ENCODE measurements around the gene KDM4C.
A peak's percentile ranks its signal among the peaks of the same experiment; 100 is the strongest.

The KDM4C gene

DNA sequence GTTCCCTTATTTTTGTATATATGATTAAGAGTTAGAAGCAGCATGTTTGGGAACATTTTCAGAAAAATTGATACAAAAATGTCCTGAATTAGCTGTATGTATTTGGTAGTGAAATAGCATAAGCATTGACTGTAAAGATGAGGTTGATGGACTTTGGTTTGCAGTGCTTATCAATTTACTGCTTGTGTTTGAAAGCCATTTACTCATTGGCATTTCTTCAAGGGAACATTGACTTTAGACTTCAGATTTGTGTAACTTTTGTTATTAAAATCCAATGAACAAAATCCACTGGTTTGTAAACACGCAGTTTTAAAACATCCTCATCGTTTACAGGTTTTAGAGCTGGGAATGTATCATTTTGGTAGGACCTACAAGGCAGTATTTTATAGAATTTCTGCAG lies 61.3 kb downstream of the KDM4C start:
- no peak for DNase-seq (ENCODE audit: extremely low read depth, low read depth)
- no peak overlapping the region for H3K4me3 ChIP-seq (replicated peaks; ENCODE audit: low read depth, low read length)
- TF ChIP-seq, protein P1, sequence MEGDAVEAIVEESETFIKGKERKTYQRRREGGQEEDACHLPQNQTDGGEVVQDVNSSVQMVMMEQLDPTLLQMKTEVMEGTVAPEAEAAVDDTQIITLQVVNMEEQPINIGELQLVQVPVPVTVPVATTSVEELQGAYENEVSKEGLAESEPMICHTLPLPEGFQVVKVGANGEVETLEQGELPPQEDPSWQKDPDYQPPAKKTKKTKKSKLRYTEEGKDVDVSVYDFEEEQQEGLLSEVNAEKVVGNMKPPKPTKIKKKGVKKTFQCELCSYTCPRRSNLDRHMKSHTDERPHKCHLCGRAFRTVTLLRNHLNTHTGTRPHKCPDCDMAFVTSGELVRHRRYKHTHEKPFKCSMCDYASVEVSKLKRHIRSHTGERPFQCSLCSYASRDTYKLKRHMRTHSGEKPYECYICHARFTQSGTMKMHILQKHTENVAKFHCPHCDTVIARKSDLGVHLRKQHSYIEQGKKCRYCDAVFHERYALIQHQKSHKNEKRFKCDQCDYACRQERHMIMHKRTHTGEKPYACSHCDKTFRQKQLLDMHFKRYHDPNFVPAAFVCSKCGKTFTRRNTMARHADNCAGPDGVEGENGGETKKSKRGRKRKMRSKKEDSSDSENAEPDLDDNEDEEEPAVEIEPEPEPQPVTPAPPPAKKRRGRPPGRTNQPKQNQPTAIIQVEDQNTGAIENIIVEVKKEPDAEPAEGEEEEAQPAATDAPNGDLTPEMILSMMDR (IDR thresholded peaks at IDR 0.05; ENCODE audit: low read depth, low read length, missing control alignments): no peak

DNA sequence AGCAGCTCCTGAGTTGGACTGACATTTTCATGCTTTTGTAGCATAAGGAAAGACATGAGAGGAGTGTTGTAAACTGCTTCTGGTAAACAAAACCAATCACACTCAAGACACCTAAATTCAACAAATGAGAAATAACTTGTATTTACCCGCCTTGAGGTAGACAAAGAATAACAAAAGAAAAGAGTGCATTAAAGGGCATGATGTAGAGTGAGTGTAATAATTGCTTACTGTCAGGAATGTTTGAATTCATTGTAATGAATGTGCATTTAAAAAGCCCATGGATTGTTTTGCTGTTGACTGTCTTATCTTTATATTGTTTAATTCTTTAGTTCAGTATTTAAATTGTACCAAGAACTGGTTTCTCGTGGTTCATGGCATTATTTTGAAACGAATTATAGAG lies 61.8 kb downstream of the KDM4C start:
- no peak overlapping the region for H3K4me3 ChIP-seq (replicated peaks; ENCODE audit: low read depth, low read length)
- no peak for DNase-seq (ENCODE audit: extremely low read depth, low read depth)
- TF ChIP-seq, protein P1 (IDR thresholded peaks at IDR 0.05; ENCODE audit: low read depth, low read length, missing control alignments): no peak

- no peak overlapping the region for H3K4me3 ChIP-seq (replicated peaks; ENCODE audit: low read depth, low read length)
- TF ChIP-seq, protein P1 (IDR thresholded peaks at IDR 0.05; ENCODE audit: low read depth, low read length, missing control alignments): no peak
- DNase-seq (ENCODE audit: extremely low read depth, low read depth): no peak
Measured at GRCh38 chr9:6822696-6823095, 64.9 kb downstream of the KDM4C start.

- TF ChIP-seq, protein P1 (IDR thresholded peaks at IDR 0.05; ENCODE audit: low read depth, low read length, missing control alignments): peak; percentile 57
- DNase-seq (ENCODE audit: extremely low read depth, low read depth): no peak
- H3K4me3 ChIP-seq (replicated peaks; ENCODE audit: low read depth, low read length): no peak overlapping the region
Measured at GRCh38 chr9:6827439-6828145, 69.8 kb downstream of the KDM4C start.

GRCh38 chr9:6829027-6829426 lies 71.3 kb downstream of the KDM4C start:
- TF ChIP-seq, protein P1 (IDR thresholded peaks at IDR 0.05; ENCODE audit: low read depth, low read length, missing control alignments): no peak
- no peak for DNase-seq (ENCODE audit: extremely low read depth, low read depth)
- no peak overlapping the region for H3K4me3 ChIP-seq (replicated peaks; ENCODE audit: low read depth, low read length)

DNA sequence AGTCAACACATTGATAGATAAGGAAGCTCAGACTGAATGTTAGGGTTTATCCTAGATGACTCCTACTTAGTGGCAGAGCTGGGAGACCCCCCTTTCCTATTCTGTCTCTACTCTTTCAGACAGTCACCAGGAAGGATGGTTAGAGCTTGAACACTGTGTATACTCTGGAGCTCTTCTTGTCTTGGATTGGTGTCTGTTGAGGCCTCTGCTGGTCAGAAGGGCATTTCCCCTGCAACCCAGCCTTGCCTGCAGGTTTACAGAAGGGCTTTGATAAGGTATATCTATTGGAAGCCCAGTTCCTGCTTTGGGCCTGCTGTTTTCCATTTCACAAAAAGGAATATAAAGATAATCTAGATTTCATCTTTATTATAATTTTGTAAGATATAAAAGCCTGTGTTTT lies 71.8 kb downstream of the KDM4C start:
- TF ChIP-seq, protein P1 (IDR thresholded peaks at IDR 0.05; ENCODE audit: low read depth, low read length, missing control alignments): no peak
- DNase-seq (ENCODE audit: extremely low read depth, low read depth): no peak

More for the DNA sequence above, 71.8 kb downstream of the KDM4C start:
- no peak overlapping the region for H3K4me3 ChIP-seq (replicated peaks; ENCODE audit: low read depth, low read length)

Measured in HFF-Myc (cell line).